OCI-LY7 (cell line): ENCODE data around the gene BARX1.

ENCODE experiments used
- EZH2phosphoT487 ChIP-seq: fragments of 200-600 bp; sonication (generic); IDR thresholded peaks from 2 replicates; pipeline ENCODE4 v1.6.1; 2018; ENCODE audit warnings: low read depth, borderline replicate concordance, mild to moderate bottlenecking, mixed run types, antibody characterized with exemption, low read length, moderate library complexity, mixed read lengths
- TF ChIP-seq, protein P1 (sequence below): fragments of 200-600 bp; sonication (generic); conservative IDR thresholded peaks from 2 replicates; pipeline ENCODE4 v1.5.1; 2014; ENCODE audit warnings: mild to moderate bottlenecking, antibody characterized with exemption, low read length, moderate library complexity, mixed read lengths

DNA sequence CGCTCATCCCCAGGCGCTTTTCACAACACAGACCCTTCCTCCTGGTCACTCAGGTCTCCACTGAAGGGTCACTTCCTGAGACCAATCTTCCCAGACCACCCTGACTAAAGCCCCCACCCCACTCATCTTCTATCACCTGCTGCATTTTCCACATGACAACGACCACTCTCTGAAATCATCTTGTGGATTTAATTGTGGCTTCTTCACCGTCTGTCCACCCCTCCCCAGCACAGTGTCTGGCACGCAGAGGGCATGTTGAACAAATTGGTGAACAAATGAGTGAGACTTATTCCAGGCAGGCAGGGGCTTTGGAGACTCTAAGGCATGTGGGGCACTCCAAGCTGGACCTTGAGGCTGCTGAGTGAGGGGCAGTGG is 8.8 kb downstream of the BARX1 start:
- TF ChIP-seq, protein P1, sequence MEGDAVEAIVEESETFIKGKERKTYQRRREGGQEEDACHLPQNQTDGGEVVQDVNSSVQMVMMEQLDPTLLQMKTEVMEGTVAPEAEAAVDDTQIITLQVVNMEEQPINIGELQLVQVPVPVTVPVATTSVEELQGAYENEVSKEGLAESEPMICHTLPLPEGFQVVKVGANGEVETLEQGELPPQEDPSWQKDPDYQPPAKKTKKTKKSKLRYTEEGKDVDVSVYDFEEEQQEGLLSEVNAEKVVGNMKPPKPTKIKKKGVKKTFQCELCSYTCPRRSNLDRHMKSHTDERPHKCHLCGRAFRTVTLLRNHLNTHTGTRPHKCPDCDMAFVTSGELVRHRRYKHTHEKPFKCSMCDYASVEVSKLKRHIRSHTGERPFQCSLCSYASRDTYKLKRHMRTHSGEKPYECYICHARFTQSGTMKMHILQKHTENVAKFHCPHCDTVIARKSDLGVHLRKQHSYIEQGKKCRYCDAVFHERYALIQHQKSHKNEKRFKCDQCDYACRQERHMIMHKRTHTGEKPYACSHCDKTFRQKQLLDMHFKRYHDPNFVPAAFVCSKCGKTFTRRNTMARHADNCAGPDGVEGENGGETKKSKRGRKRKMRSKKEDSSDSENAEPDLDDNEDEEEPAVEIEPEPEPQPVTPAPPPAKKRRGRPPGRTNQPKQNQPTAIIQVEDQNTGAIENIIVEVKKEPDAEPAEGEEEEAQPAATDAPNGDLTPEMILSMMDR: no peak
- no peak for TF ChIP-seq EZH2phosphoT487
